ENCODE data around the gene S100A12. TPM values are rescaled to one million over a fixed set of nuclear protein-coding genes. Genes with fewer than 3 reads are reported as not detected.

S100A12 gene
- total RNA-seq, 1 experiment from 2014 or later: not detected

- no peak for DNase-seq (ENCODE audit: low read depth)
These were observed 6.9 kb downstream of the S100A12 start for GRCh38 chr1:153368495-153368894.

DNA sequence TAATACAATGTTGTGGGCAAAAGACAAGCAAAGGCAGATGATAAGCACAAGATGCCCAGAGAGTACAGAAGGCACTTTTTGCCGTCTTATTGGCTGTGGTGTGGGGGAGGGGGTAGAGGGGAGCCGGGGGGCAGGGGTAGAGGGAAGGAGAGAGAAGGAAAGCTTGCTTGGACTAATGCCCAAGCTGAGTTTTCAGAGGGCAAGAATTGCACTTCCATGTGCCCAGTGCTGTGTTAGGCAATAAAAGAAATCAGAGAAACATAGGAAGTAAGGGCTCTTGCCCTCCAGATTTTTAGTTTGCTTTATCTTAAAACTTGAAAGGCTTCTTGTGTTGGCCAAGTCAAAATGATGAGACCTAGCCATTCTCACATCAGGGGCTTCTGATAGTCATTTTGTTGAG is 8.3 kb downstream of the S100A12 start:
- DNase-seq (ENCODE audit: low read depth): no peak

- no peak for DNase-seq (ENCODE audit: low read depth)
These were observed 9.2 kb downstream of the S100A12 start for GRCh38 chr1:153366261-153366660.

GRCh38 chr1:153365696-153366095 is 9.7 kb downstream of the S100A12 start:
- DNase-seq (ENCODE audit: low read depth): no peak

DNA sequence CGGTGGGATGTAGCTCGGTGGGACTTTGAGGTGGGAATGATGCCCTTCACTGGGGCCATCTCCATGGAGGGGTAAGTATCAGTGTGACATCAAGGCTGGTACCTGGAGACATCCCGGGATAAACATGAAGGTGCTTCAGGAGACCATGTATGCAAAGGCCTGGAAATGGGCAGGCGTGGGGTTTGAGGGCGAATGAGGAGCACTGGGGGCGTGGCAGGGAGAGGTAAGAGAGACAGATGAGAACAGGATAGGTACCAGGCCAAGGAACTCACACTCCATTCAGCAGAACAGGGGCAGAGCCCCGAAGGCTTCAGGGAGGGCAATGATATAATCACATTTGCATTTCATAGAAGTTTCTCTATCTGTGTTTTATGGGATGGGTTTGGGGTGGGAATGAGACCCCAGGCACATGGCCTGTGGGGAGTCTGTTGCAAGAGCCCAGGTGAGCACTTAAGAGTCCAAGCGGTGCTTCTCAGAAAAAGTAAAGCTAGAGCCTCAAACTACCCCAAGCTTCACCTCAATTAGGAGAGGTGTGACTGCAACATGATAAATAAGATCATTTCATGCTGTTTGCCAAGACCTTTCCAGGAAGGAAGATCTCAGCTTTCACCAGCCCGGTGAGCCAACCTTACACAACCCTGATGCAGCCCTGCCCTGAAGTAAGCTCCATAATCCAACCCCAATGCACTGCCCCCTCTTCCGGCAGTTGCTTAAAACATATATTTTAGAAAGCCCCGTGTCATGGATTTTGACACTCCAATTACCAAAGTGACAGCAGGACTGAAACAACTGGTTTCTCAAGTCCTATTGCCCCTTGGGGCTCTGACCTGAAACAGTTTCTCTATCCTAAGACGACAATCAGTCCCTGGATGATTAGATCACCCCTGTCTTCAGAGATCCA is 10.4 kb downstream of the S100A12 start:
- DNase-seq (ENCODE audit: low read depth): no peak

GRCh38 chr1:153364156-153364555 is 11.3 kb downstream of the S100A12 start:
- no peak for DNase-seq (ENCODE audit: low read depth)

- DNase-seq (ENCODE audit: low read depth): no peak
These were observed 11.8 kb downstream of the S100A12 start for GRCh38 chr1:153363641-153364040.

- DNase-seq (ENCODE audit: low read depth): no peak
These were observed 13.1 kb downstream of the S100A12 start for GRCh38 chr1:153362187-153362775.

GRCh38 chr1:153361480-153362109 is 13.8 kb downstream of the S100A12 start:
- no peak for DNase-seq (ENCODE audit: low read depth)

- no peak for DNase-seq (ENCODE audit: low read depth)
These were observed 14.6 kb downstream of the S100A12 start for GRCh38 chr1:153360592-153361479.

DNA sequence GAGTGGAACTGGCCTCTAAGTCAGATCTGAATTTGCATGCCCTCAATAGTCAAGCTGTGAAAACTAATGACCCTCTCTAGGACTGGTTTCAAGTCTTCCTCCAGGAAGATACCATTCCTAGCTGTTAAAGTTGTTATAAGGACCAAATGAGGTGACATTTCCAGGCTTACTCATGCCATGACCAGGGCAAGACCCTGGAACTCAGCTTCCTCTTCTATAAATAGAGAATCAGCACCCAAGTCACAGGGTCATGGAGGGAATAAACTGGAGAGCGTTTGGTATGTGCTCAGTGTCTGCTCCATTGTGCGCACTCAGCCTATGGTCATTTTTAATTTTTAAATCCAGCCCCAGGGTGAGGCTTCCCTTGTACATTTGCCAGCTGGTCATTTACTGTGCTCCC is 15.2 kb downstream of the S100A12 start:
- no peak for DNase-seq (ENCODE audit: low read depth)

DNA sequence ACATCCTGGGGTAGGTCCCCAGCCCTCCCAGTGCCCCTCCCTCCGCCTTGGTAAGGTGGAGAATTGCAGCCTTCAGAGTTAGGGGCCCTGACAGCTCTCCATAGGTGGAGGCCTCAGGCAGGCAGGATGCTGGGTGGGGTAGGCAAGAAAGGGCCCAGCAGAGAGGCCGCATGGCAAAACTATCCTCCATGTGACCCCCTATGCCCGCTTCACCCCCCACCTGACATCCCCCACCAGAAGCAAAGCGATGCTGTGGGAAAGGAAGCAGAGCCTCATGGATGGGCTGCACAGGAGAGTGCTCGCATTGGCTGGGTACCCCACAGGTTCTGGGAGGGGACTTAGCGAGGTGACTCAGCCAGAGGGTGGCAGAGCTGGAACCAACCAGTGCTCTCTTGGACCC is 16.2 kb downstream of the S100A12 start:
- no peak for DNase-seq (ENCODE audit: low read depth)

GRCh38 chr1:153358691-153358975 is 16.8 kb downstream of the S100A12 start:
- DNase-seq (ENCODE audit: low read depth): no peak

DNA sequence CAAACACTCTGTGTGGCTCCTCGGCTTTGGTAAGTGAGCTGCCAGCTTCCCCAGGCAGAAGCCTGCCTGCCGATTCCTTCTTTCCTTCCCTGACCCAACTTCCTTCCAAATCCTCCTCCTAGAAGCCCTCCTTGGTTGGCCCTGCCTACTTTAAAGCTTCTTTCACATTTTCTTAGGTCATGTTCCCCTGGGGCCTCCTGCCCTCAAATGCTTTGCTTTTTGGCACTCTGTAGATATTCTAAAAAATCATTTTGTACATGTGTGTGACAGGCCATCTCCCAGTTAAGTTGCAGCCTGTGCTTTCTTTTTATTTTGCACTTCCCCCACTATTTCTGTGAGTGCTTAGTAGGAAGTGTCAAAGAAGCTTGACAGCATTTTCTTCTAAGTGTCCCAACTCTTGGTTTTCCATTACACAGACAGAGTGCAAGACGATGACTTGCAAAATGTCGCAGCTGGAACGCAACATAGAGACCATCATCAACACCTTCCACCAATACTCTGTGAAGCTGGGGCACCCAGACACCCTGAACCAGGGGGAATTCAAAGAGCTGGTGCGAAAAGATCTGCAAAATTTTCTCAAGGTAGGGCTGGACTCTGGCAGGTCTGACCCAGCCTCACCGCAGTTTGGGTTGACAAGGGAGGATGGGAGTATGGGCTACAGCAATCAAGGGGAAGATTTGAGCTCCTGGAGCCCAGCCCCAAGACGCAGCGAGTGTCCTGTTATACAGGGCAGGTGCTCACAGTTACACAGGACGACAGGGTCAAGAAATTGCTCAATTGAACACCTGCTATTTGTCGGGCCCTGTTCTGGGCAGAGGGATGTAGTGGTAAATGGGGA is 17.3 kb downstream of the S100A12 start, which contains the start of gene S100A9:
TSS of gene S100A9 (plus strand) at position 2 of the 838 bp plus-strand sequence. CDS start at position 432, 430 bp downstream.
- DNase-seq (ENCODE audit: low read depth): no peak

DNA sequence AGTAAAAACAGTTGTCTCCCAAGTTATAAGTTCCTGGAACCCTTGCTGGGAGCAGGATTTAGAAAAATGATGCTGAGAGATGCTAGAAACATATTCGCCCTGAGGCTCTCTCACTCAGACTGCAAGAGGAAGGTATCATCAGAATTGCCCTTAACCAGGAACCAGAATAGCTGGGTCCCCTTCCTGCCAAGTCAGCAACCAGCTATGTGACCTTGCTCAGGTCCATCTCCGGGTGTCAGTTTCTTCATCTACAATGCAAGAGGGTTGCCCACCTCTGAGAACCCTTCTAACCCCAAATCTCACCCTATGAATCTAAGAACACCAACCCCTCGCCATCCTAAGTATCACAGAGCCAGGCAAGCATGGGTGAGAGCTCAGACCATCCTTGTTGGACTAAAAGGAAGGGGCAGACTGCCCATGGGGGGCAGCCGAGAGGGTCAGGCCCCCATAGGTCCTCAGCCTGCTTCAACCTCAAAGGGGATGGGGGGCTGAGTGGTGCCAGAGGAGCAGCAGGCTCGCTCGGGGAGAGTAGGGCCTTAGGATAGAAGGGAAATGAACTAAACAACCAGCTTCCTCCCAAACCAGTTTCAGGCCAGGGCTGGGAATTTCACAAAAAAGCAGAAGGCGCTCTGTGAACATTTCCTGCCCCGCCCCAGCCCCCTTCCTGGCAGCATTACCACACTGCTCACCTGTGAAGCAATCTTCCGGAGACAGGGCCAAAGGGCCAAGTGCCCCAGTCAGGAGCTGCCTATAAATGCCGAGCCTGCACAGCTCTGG is 18.2 kb downstream of the S100A12 start:
- DNase-seq (ENCODE audit: low read depth): no peak

- no peak for DNase-seq (ENCODE audit: low read depth)
These were observed 18.9 kb downstream of the S100A12 start for GRCh38 chr1:153356392-153357075.

DNA sequence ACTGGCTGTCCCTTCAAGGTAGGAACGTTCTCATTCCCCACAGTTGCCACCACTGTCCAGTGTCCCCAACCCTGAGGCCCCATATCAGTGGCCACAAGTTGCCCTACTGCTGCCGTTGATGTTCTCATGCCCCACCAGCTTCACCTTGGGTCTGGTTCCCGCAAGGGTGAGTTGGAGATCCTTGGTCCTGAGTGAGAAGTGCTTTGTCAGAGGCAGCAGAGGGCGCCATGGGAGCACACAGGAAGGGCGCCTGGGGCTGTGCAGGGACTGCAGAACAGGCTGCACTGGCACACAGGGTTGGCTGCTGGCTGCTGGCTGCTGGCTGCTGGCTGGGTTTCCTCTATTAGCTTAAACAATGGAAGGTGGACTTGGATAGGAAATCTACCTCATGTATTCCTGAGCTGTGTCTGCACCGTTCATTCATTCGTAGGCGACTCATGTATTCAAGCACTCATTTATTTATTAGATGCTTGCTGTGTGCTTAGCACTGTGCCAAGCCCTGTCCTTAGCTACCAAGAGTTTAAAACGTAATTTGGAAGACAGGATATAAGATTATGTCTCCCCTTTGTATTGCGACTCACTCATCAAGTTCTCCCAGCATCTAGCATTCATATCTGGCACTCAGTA is 19.9 kb downstream of the S100A12 start:
- DNase-seq (ENCODE audit: low read depth): peak; percentile 50

GRCh38 chr1:153354515-153355193 is 20.8 kb downstream of the S100A12 start:
- DNase-seq (ENCODE audit: low read depth): no peak
